ENCODE data around the gene KLK11. TPM values are rescaled to one million over a fixed set of nuclear protein-coding genes. Genes with fewer than 3 reads are reported as not detected.

Gene KLK11
- total RNA-seq, 1 donor from 2014 or later, result 103 TPM

DNA sequence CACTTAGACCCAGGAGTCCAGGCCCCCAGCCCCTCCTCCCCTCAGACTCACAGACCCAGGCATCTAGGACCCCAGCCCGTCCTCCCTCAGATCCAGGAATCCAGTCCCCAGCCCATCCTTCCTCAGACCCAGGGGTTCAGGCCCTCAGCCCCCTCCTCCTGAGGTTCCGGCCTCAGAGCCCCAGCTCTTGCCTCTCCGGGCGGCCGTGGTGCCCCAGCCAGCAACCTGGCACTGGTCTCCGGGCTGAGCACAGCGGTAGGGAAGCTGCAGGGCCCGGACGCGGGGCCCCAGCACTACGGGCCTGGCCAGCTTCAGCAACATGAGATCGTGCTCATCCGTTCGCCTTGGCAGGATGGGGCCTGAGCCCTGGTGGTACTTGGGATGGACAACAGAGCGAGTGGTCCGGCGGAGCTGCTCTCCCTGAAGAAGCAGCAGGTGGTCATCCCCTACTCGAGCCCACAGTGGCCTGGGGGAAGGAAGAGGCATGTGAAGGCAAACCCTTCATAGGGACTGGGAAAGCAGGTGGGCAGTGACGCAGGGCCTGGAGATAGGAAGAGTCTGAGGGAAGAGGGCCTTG is 10.6 kb downstream of the KLK11 start:
- intact Hi-C loops (cut with DNase I), result no loop called here
- Histone ChIP-seq H3K4me3 (no peak overlapping the region), H3K4me1 (peaks cover 17% of the 10 kb centered on the region), H3K36me3 (no peaks in the 10 kb centered on the region), H3K9me3 (no peaks in the 10 kb centered on the region), H3K27me3 (no peaks in the 10 kb centered on the region), H3K27ac (no peak overlapping the region)
- no peak for DNase-seq (ENCODE audit: extremely low spot score in 2 of 2)
- TF ChIP-seq POLR2A (IDR thresholded peaks at IDR 0.05), result no peak

DNA sequence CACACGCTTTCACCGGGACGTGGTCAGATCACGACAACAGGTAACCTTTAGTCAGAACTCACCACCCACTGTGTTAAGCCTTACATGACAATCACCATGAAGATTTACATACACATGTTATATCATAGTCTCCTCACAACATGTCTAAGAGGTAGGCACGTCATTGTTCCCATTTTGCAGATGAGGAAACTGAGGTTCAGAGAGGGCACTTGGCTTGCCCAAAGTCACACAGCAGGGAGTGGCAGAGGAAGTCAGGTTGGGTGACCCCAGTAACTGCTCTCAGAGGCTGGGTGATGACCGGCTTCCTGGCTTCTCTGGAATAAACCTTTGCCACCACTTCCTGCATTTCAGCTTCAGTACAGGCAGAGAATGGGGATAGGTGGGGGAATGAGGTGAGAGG is 12.2 kb downstream of the KLK11 start:
- H3K4me1 ChIP-seq, result peaks cover 16% of the 10 kb centered on the region
- no peaks in the 10 kb centered on the region for H3K27me3 ChIP-seq
- H3K9me3 ChIP-seq, result no peaks in the 10 kb centered on the region
- no peak overlapping the region for H3K4me3 ChIP-seq
- TF ChIP-seq POLR2A (IDR thresholded peaks at IDR 0.05), result no peak
- no peak for TF ChIP-seq POLR2AphosphoS5 (IDR thresholded peaks at IDR 0.05; ENCODE audit: insufficient read depth in 1 of 2, low read depth in 1 of 2)
- TF ChIP-seq, protein P1, sequence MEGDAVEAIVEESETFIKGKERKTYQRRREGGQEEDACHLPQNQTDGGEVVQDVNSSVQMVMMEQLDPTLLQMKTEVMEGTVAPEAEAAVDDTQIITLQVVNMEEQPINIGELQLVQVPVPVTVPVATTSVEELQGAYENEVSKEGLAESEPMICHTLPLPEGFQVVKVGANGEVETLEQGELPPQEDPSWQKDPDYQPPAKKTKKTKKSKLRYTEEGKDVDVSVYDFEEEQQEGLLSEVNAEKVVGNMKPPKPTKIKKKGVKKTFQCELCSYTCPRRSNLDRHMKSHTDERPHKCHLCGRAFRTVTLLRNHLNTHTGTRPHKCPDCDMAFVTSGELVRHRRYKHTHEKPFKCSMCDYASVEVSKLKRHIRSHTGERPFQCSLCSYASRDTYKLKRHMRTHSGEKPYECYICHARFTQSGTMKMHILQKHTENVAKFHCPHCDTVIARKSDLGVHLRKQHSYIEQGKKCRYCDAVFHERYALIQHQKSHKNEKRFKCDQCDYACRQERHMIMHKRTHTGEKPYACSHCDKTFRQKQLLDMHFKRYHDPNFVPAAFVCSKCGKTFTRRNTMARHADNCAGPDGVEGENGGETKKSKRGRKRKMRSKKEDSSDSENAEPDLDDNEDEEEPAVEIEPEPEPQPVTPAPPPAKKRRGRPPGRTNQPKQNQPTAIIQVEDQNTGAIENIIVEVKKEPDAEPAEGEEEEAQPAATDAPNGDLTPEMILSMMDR (IDR thresholded peaks at IDR 0.05), result no peak
- intact Hi-C loops (cut with DNase I), result no loop called here
- no peak overlapping the region for H3K27ac ChIP-seq
- H3K36me3 ChIP-seq, result no peaks in the 10 kb centered on the region
- DNase-seq (ENCODE audit: extremely low spot score in 2 of 2), result no peak

DNA sequence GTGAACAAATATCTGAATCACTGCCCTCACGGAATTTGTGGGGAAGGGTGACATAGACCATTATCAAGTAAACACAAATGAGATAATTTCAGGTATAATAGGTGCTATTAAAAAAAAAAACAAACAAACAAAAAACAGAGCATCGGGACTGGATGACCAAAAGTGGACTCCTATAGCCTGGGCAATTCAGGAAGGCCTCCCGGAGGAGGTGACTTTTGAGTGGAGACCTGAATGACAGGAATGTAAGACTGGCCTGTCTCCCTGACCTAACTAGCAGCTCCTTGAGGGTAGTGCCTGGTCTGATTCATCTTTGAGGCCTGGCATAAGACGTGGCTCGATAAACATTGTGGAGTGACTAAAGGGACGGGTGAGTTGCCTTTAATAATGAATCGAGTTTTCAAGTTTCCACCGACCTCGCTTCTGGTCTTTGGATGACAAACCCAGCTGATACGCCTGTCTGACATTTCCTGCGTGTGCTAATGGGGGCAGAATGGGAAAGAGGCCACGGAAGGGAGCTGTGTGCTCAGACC is 13.7 kb downstream of the KLK11 start:
- no peaks in the 10 kb centered on the region for H3K27me3 ChIP-seq
- TF ChIP-seq, protein P1 (IDR thresholded peaks at IDR 0.05), result no peak
- TF ChIP-seq POLR2AphosphoS5 (IDR thresholded peaks at IDR 0.05; ENCODE audit: insufficient read depth in 1 of 2, low read depth in 1 of 2) (no peak), POLR2A (IDR thresholded peaks at IDR 0.05) (no peak)

DNA sequence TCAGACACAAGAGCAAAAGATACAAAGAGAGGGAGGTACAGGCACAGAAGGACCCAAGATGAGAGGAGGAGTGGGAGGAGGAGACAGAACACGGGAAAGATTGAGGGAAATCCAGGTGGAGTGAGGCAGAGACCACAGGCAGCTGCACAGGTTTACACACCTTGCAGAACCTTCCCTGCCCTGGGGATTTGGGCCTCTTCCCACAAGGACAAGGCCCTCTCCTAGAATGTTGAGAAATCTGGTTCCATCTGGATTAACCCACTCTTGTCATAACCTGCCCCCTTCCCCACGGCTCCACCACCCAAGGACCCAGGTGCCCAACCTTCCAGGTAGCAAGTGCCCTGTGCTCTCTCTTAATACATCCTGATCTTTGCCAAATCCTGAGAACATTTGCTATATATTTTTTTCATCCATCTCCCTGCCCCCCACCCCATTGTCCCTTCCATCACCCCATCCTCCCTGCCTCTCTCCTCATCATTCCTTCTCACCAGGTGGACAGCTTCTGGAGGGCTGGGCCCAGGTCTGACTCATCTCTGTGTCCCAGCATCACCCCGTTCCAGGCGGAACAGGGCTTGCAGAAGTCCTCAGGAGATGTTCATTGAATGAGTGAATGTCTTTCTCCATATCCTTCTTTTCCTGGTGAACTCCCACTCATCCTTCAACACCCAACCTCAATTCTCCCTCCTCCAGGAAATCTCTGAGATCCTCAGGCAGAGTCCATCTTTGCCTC is 16.2 kb downstream of the KLK11 start:
- no peak for DNase-seq (ENCODE audit: extremely low spot score in 2 of 2)
- H3K27ac ChIP-seq, result no peak overlapping the region
- TF ChIP-seq POLR2A (IDR thresholded peaks at IDR 0.05) (no peak), POLR2AphosphoS5 (IDR thresholded peaks at IDR 0.05; ENCODE audit: insufficient read depth in 1 of 2, low read depth in 1 of 2) (peak in 1 of 2 donors; percentile 58)
- TF ChIP-seq, protein P1 (IDR thresholded peaks at IDR 0.05), result no peak
- no peaks in the 10 kb centered on the region for H3K27me3 ChIP-seq
- intact Hi-C loops (cut with DNase I), result no loop called here
- peaks cover 6% of the 10 kb centered on the region for H3K4me1 ChIP-seq
- H3K36me3 ChIP-seq, result no peaks in the 10 kb centered on the region
- H3K4me3 ChIP-seq, result no peak overlapping the region
- no peaks in the 10 kb centered on the region for H3K9me3 ChIP-seq

More for the DNA sequence above, 13.7 kb downstream of the KLK11 start:
- H3K27ac ChIP-seq, result no peak overlapping the region
- intact Hi-C loops (cut with DNase I), result no loop called here
- no peaks in the 10 kb centered on the region for H3K36me3 ChIP-seq
- no peaks in the 10 kb centered on the region for H3K9me3 ChIP-seq
- H3K4me3 ChIP-seq, result no peak overlapping the region
- peaks cover 6% of the 10 kb centered on the region for H3K4me1 ChIP-seq
- DNase-seq (ENCODE audit: extremely low spot score in 2 of 2), result no peak

DNA sequence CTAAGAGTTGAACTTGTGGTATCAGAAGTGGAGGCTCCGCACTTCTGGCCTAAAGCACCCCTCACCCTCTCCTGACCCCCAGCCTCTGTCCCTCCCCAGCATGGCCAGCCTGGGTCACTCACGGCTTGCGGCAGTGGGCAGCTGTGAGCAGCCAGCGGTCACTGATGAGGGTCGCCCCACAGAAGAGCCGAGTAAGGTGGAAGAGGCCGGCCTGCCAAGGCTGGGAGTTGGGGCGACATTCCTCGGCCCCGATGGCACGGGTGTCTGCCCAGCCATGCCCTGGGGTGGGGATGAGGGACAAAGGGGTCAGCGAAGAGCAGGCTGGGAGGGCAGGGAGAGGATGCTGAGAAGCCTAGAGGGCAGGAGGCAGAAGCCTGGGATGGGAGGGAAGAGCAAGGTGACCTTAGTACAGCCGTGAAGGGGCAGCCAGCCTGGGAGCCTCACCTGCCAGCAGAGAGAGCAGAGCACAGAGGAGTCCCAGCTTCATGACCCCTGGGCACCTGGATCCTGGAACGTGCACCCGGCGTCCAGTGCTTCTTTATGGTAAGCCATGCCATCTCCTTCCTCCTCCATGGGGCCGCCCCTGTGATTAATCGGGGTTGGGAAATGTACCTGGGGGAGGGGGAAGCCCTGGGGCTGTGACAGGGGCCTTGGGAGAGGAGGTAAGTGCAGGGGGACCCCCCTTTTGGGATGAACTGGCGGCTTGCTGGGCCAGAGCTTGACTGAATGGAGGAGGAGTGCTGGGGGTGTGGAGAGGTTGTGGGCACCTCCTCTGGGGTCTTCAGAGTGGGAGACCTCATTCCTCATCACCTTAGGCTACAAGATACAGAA is 17.1 kb downstream of the KLK11 start:
- DNase-seq (ENCODE audit: extremely low spot score in 2 of 2), result no peak
- Histone ChIP-seq H3K4me1 (peaks cover 6% of the 10 kb centered on the region), H3K27ac (no peak overlapping the region), H3K27me3 (no peaks in the 10 kb centered on the region), H3K9me3 (no peaks in the 10 kb centered on the region), H3K4me3 (no peak overlapping the region), H3K36me3 (no peaks in the 10 kb centered on the region)
- intact Hi-C loops (cut with DNase I), result no loop called here
- TF ChIP-seq, protein P1 (IDR thresholded peaks at IDR 0.05), result no peak
- TF ChIP-seq POLR2A (IDR thresholded peaks at IDR 0.05) (no peak), POLR2AphosphoS5 (IDR thresholded peaks at IDR 0.05; ENCODE audit: insufficient read depth in 1 of 2, low read depth in 1 of 2) (no peak)
